Skin of body (tissue), 2 donors: Measurements from ENCODE around the gene ZNF768. TPM values are rescaled to one million over a fixed set of nuclear protein-coding genes. Genes with fewer than 3 reads are reported as not detected.
"Not testable (repeated sequence)": the region's sequence is repeated elsewhere in the genome, so short reads cannot be mapped to it uniquely, and the experiment has no call there.

Experiments used
- DNase-seq: peaks from one replicate; lab custom pipeline; 2025; lab: John Stamatoyannopoulos, UW
- total RNA-seq: library from RNA; depleted of rRNA; stranded (reverse); fragments of >200 nt; gene quantifications from one replicate; pipeline ENCODE4 v1.2.3, GENCODE V29; 2014

Gene ZNF768
- total RNA-seq, 1 donor from 2014 or later = 11.2 TPM

GRCh38 chr16:30555315-30556124 lies 29.2 kb upstream of the ZNF768 start:
- no peak for DNase-seq

DNA sequence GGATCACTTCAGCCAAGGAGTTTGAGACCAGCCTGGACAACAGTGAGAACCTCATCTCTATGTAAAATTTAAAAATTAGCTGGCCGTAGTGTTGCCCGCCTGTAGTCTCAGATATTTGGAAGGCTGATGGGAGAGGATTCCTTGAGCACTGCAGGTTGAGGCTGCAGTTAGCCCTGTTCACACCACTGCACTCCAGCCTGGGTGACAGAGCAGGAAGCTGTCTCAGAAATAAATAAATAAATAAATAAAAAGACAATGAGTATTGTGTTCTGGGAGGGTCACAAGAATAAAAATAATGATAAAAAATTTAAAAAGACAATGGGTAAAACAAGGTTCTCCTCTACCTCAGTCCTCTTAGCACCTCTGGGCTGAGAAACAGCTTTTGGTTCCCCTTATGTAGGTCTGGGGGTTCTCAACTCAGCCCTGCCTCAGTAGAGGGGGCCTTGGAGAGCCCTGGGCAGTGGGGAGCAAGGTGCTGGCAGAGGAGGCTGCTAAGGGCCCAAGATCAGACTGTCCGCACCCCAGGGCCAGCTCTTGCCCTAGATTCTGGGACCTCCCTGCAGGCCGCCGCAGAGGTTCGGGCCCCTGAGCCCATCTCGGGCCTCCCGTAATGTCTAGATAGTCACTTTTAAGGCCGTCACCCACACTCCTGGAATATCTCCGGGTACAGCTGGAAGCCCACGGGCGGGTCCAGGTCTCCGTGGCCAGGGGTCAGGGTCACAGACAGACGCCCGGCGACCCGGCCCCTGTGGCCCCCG lies 28.4 kb upstream of the ZNF768 start:
- DNase-seq = no peak

DNA sequence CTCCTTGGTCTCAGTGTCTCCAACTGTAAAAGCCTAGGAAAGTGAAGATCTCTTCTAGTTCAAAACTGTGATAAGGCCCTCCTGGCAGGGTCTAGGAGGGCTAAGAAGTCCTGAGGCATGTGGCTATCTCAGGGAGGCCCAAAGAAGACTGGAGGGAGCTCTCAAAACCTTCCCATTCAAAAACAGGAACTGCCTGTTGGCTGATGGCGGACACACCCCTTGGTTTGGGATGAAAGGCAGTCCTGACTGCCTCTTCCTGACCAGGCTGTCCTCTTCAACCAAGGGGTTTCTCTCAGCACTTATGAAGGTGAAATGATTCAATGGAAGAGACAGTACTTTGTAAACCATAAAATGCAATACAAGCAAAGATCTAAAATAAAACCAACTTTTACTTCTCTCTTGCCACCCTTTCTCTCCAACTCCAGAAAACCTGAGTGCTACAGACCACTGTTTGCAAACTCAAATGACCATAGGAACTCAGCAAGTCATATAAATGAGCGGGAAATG lies 27.1 kb upstream of the ZNF768 start:
- DNase-seq = no peak

- DNase-seq = no peak
Measured at GRCh38 chr16:30552956-30553355, 26.6 kb upstream of the ZNF768 start.

GRCh38 chr16:30551781-30552180 lies 25.4 kb upstream of the ZNF768 start:
- DNase-seq = no peak

DNA sequence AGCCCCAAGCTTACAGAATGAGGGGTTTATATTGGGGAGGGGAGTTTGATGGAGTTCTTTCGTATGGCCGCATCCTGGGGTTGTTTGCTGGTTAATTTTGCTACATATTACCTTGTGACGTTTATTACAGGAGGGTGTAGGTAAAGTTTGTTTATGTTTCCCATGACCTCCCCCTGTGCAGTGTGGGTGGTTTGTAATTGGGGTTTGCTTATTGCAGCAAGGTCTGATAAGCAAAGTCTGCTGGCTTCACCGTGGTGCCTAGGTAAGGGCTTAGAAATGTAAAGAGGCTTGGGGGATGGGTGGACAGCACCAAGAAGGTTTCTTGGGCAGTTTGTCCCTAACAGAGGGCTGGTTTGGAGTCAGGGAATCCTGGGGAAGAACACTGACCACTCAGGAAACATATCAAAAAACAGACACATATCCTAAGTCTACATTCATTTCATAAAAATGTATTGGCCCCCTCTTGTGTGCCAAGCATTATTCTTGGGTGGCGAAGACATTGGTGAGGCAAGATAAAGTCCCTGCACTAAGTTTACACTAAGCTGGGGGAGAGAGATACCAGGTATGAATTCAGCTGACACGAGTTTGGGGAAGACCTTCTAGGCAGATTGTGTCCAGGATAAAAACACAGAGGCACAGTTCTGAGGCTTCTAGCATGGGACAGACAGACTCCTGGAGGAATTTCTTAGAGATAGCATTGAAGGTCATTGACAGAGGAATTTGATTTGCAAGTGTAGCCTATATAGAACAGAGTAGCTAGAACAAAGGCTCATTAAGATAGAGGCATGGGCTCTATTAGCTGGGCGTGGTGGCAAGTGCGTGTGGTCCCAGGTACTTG lies 22.3 kb upstream of the ZNF768 start:
- DNase-seq = no peak

- DNase-seq = no peak
Measured at GRCh38 chr16:30546115-30546514, 19.7 kb upstream of the ZNF768 start.

GRCh38 chr16:30543067-30543466 lies 16.7 kb upstream of the ZNF768 start:
- DNase-seq = no peak

DNA sequence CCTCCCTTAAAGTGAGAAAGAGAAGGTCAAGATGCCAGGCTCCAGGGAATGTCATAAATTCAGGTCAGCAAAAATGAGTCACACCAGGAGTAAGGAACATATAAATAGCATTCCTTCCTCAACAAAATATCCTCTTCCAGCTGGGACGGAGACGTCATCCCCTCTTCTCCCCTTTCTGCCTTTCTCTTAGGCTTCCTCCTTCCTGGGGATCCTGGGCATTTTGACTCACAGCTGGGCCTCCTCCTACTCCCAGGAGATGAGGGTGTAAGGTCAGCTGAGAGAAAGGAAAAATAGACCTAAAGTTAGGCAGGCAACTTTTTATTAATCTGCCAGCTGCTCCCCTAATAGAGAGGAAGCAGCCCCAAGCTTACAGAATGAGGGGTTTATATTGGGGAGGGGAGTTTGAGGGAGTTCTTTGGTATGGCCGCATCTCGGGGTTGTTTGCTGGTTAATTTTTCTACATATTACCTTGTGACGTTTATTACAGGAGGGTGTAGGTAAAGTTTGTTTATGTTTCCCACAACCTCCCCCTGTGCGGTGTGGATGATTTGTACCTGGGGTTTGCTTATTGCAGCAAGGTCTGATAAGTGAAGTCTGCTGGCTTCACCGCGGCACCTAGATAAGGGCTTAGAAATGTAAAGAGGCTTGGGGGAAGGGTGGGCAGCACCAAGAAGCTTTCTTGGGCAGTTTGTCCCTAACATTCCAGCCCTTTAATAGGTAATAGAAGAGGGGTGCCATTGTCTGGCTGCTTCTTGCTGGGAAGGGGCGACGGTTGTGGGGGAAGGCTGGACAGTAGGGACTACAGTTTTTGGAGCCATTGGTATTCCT lies 15.3 kb upstream of the ZNF768 start:
- DNase-seq = no peak

DNA sequence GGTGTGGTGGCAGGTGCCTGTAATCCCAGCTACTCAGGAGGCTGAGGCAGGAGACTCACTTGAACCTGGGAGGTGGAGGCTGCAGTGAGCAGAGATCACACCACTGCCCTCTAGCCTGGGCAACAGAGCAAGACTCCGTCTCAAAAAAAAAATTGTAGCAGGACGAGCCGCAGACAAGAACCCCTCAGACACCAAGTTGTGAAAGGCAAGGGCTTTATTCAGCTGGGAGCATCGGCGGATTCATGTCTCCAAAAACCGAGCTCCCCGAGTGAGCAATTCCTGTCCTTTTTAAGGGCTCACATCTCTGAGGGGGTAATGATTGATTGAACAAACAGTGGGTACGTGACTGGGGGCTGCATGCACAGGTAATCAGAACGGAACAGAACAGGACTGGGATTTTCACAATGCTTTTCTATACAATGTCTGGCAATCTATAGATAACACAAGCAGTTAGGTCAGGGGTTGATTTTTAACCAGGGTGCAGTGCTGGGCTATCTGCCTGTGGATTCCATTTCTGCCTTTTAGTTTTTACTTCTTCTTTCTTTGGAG lies 14.6 kb upstream of the ZNF768 start:
- not testable (repeated sequence) for DNase-seq

GRCh38 chr16:30539986-30540526 lies 13.7 kb upstream of the ZNF768 start:
- not testable (repeated sequence) for DNase-seq

DNA sequence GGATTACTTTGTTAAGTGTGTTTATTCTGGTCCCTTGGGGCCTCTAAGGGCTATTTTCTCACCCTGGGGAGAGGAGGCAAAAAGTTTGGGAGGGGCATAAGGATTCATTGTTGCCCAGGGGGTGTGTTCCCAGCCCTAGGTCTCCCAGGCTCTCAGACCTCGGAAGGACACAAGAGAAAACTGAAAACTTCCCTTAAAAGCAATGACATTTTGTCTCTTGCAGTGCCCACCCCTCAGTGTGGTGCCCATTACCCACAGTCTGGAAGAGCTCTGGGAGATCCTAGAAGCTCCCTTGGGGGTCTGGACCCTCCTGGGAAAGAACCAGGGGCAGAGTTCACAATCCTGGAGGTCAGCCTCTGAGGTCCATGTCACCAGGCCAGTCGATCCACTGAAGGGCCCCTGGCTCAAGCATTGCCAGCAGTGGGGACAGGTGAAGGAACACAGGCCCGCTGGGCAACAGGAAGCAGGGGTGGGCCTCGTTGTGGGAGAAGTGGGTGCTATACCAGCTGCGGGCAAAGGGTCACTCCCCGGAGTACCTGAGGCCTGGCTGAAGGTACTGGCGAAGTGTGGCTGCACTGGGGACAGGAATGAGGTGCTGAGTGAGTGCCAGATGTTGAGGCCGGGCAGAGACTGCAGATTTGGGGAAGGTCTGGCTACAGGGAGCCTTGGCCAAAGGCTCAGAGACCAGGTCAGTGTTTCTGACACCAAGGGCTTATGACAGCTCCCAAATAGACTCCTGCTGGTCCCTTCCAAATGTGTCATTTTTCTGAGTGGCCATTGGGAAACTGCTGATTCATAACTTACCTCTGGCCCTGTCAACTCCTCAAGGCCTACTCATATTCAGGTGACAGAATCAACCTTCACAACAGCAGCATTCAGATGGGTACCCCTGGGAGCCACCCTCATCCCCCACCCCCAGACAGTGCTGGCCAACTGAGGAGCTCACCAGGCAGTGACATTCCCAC lies 12.9 kb upstream of the ZNF768 start:
- no peak for DNase-seq

- not testable (repeated sequence) for DNase-seq
Measured at GRCh38 chr16:30536391-30537024, 10.1 kb upstream of the ZNF768 start.

- DNase-seq = peak; percentile 47
Measured at GRCh38 chr16:30535777-30536190, 9.4 kb upstream of the ZNF768 start.

GRCh38 chr16:30535106-30535776 lies 8.9 kb upstream of the ZNF768 start:
- DNase-seq = no peak

GRCh38 chr16:30534368-30535105 lies 8.2 kb upstream of the ZNF768 start, which contains the start of gene ZNF747:
Gene ZNF747 (minus strand): TSS chr16:30534858. CDS start chr16:30534679, 179 bp downstream.
- DNase-seq = peak; percentile 75
